Measurements from ENCODE around the gene MMP20. TPM values are rescaled to one million over a fixed set of nuclear protein-coding genes. Genes with fewer than 3 reads are reported as not detected.

The MMP20 gene
- total RNA-seq, 1 donor from 2014 or later, result not detected

GRCh38 chr11:102587722-102588121, 37.4 kb downstream of the MMP20 start:
- H3K4me3 ChIP-seq, result no peak overlapping the region
- DNase-seq, result no peak
- no peaks in the 10 kb centered on the region for H3K36me3 ChIP-seq
- peaks cover 39% of the 10 kb centered on the region for H3K9me3 ChIP-seq (replicated peaks)
- no peak overlapping the region for H3K27ac ChIP-seq (replicated peaks)
- H3K4me1 ChIP-seq, result no peaks in the 10 kb centered on the region
- TF ChIP-seq CTCF (IDR thresholded peaks at IDR 0.05; ENCODE audit: borderline replicate concordance), result no peak
- intact Hi-C loops (cut with micrococcal nuclease), result no loop called here
- H3K27me3 ChIP-seq (ENCODE audit: low read depth), result no peaks in the 10 kb centered on the region

GRCh38 chr11:102583141-102583873, 41.8 kb downstream of the MMP20 start:
- peaks cover 32% of the 10 kb centered on the region for H3K9me3 ChIP-seq (replicated peaks)
- intact Hi-C loops (cut with micrococcal nuclease), result no loop called here
- no peak for TF ChIP-seq CTCF (IDR thresholded peaks at IDR 0.05; ENCODE audit: borderline replicate concordance)

GRCh38 chr11:102582140-102582539, 43.0 kb downstream of the MMP20 start:
- Histone ChIP-seq H3K9me3 (replicated peaks) (peaks cover 21% of the 10 kb centered on the region), H3K27ac (replicated peaks) (no peak overlapping the region), H3K4me3 (no peak overlapping the region), H3K4me1 (no peaks in the 10 kb centered on the region), H3K27me3 (ENCODE audit: low read depth) (no peaks in the 10 kb centered on the region), H3K36me3 (no peaks in the 10 kb centered on the region)
- no peak for TF ChIP-seq CTCF (IDR thresholded peaks at IDR 0.05; ENCODE audit: borderline replicate concordance)
- intact Hi-C loops (cut with micrococcal nuclease), result no loop called here
- no peak for DNase-seq

More at GRCh38 chr11:102583141-102583873, 41.8 kb downstream of the MMP20 start:
- H3K27me3 ChIP-seq (ENCODE audit: low read depth), result no peaks in the 10 kb centered on the region
- no peak for DNase-seq
- no peak overlapping the region for H3K4me3 ChIP-seq
- no peaks in the 10 kb centered on the region for H3K4me1 ChIP-seq
- H3K36me3 ChIP-seq, result no peaks in the 10 kb centered on the region
- H3K27ac ChIP-seq (replicated peaks), result no peak overlapping the region

DNA sequence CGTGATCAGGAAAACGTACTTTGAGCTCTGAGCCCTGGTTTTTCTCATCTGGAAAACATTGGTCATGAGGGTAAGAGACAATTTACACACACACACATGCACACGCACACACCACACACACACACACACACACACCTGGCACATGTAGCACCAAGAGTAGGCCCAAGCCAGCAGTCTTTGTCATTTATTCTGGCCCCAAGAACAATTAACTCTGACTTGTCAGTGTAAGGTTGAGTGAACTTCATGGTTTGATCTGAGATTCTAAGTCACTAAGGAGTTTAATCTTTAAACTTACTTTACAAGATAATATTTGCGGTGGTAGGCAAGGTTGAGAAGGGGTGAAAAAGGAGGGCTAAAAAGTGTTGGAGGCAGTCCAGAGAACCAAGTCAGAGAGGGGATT, 44.1 kb downstream of the MMP20 start:
- no peak for DNase-seq
- H3K27ac ChIP-seq (replicated peaks), result no peak overlapping the region
- H3K4me1 ChIP-seq, result no peaks in the 10 kb centered on the region
- intact Hi-C loops (cut with micrococcal nuclease), result no loop called here
- no peak overlapping the region for H3K4me3 ChIP-seq
- TF ChIP-seq CTCF (IDR thresholded peaks at IDR 0.05; ENCODE audit: borderline replicate concordance), result no peak
- peaks cover 13% of the 10 kb centered on the region for H3K9me3 ChIP-seq (replicated peaks)
- H3K36me3 ChIP-seq, result no peaks in the 10 kb centered on the region
- H3K27me3 ChIP-seq (ENCODE audit: low read depth), result no peaks in the 10 kb centered on the region

DNA sequence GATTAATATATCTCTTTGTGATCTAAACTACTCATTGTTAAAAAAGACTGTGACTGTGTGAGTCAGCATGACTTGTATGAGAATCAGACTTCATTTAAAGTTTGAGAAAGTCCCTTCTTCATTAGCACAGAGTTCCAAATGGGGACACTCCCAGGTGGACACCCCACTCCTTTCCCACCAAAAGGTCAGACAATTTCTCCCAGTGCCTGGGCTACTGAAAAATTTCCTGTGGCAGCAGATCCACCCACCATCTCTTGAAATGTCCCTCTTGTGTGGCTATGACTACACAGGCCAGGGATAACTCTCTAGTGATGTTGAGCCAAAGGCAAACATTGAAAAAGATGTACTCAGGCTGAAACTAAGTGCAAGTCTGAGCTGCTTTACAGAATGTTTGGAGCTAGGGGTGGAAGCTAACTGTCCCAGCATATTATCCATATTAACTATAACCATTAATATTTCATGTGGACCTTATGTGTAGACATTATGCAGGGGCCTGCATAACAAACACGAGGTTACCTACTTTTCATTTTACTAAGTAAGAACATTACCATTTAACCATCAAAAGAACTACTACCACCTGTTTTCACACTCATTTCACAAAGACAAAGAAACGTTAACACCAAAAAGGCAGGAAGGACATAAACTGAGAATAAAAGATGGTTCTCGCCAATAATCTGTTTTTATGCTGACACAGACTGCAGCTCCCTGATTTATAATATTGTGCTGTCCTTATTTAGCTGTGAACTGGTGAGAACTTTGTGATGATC, 44.8 kb downstream of the MMP20 start:
- H3K27me3 ChIP-seq (ENCODE audit: low read depth), result no peaks in the 10 kb centered on the region
- peaks cover 12% of the 10 kb centered on the region for H3K9me3 ChIP-seq (replicated peaks)
- intact Hi-C loops (cut with micrococcal nuclease), result no loop called here
- no peak for DNase-seq
- no peak overlapping the region for H3K27ac ChIP-seq (replicated peaks)
- H3K4me1 ChIP-seq, result no peaks in the 10 kb centered on the region
- H3K4me3 ChIP-seq, result no peak overlapping the region
- TF ChIP-seq CTCF (IDR thresholded peaks at IDR 0.05; ENCODE audit: borderline replicate concordance), result no peak
- H3K36me3 ChIP-seq, result no peaks in the 10 kb centered on the region
